IMR-90 (cell line): ENCODE data around the gene PHACTR2. TPM values are rescaled to one million over a fixed set of nuclear protein-coding genes. Genes with fewer than 3 reads are reported as not detected.
A peak's percentile ranks its signal among the peaks of the same experiment; 100 is the strongest.

Experiments
- ATAC-seq: fragments of 200-7000 bp; cut with Tn5 transposase; 2 replicates; pipeline ENCODE4 v1.9.1; 2020; ENCODE audit warnings: low read depth, mild to moderate bottlenecking, moderate library complexity
- BruUV-seq: library from RNA; stranded (reverse); fragments of 400-500 nt; replicated peaks from 2 replicates; lab custom pipeline; 2021; lab: Mats Ljungman, UMichigan
- CTCF ChIA-PET: fragments of 300-600 bp; formaldehyde crosslinking; extraction: SDS; loops from one replicate; lab custom pipeline; 2021; ENCODE audit warnings: antibody characterized with exemption; lab: Yijun Ruan, JAX
- POLR2A ChIA-PET: fragments of 300-600 bp; sonication (Branson Sonifier 250); formaldehyde crosslinking; loops from one replicate; lab custom pipeline; 2022; ENCODE audit warnings: antibody characterized with exemption; ENCODE audit not compliant: unreplicated experiment; lab: Charles Lee
- DNase-seq: peaks from one replicate; pipeline ENCODE4 v3.0.0; 2013
- H2AFZ ChIP-seq: replicated peaks from 2 replicates; pipeline ENCODE3; 2013; ENCODE audit warnings: low read length, mild to moderate bottlenecking; ENCODE audit not compliant: poor library complexity
- H2AK5ac ChIP-seq: 2 replicates; pipeline ENCODE4 v1.6.1; 2013; ENCODE audit warnings: low read depth, low read length, inconsistent platforms
- H2AK9ac ChIP-seq: replicated peaks from 2 replicates; pipeline ENCODE3; 2013; ENCODE audit warnings: mild to moderate bottlenecking, low read depth, low read length, moderate library complexity; ENCODE audit not compliant: poor library complexity
- H2BK120ac ChIP-seq: 2 replicates; pipeline ENCODE4 v1.6.1; 2013; ENCODE audit warnings: low read depth, low read length, inconsistent platforms
- H2BK15ac ChIP-seq: 3 replicates; pipeline ENCODE4 v1.6.1; 2013; ENCODE audit warnings: low read depth, low read length, inconsistent platforms
- H2BK20ac ChIP-seq: 2 replicates; pipeline ENCODE4 v1.6.1; 2013; ENCODE audit warnings: low read depth, mild to moderate bottlenecking, inconsistent platforms, low read length, moderate library complexity
- H2BK5ac ChIP-seq: 2 replicates; pipeline ENCODE4 v1.6.1; 2013; ENCODE audit warnings: mild to moderate bottlenecking, low read depth, low read length, inconsistent platforms; ENCODE audit not compliant: poor library complexity, severe bottlenecking
- H3K14ac ChIP-seq: replicated peaks from 2 replicates; pipeline ENCODE4 v1.6.1; 2013; ENCODE audit warnings: low read depth, low read length, inconsistent platforms
- H3K18ac ChIP-seq: 2 replicates; pipeline ENCODE4 v1.6.1; 2013; ENCODE audit warnings: low read depth, low read length, control low read depth
- H3K23ac ChIP-seq: 2 replicates; pipeline ENCODE4 v1.6.1; 2013; ENCODE audit warnings: low read depth, low read length, inconsistent platforms
- H3K27ac ChIP-seq: 2 replicates; pipeline ENCODE4 v1.5.1; 2013; ENCODE audit warnings: mild to moderate bottlenecking, control low read depth, low read length; ENCODE audit not compliant: insufficient read depth
- H3K27me3 ChIP-seq: 2 replicates; pipeline ENCODE4 v1.6.1; 2013; ENCODE audit warnings: low read length; ENCODE audit not compliant: control insufficient read depth, insufficient read depth
- H3K36me3 ChIP-seq: 2 replicates; pipeline ENCODE4 v1.6.1; 2013; ENCODE audit warnings: low read length, mixed read lengths; ENCODE audit not compliant: control insufficient read depth, insufficient read depth
- H3K4ac ChIP-seq: 2 replicates; pipeline ENCODE4 v1.6.1; 2013; ENCODE audit warnings: low read depth, low read length, inconsistent platforms
- H3K4me1 ChIP-seq: 2 replicates; pipeline ENCODE4 v1.6.1; 2013; ENCODE audit warnings: low read length, mixed read lengths; ENCODE audit not compliant: control insufficient read depth, insufficient read depth
- H3K4me2 ChIP-seq: 2 replicates; pipeline ENCODE4 v1.6.1; 2013; ENCODE audit warnings: low read depth, mild to moderate bottlenecking, control low read depth, low read length, moderate library complexity
- H3K4me3 ChIP-seq: 2 replicates; pipeline ENCODE4 v1.5.1; 2013; ENCODE audit warnings: low read depth, mild to moderate bottlenecking, control low read depth, low read length, moderate library complexity; ENCODE audit not compliant: insufficient read depth
- H3K56ac ChIP-seq: 2 replicates; pipeline ENCODE4 v1.6.1; 2013; ENCODE audit warnings: low read length, inconsistent platforms; ENCODE audit not compliant: insufficient read depth; ENCODE audit errors: extremely low read depth
- H3K79me1 ChIP-seq, 2 experiments: 2 replicates each; pipeline ENCODE4 v1.6.1; 2013; ENCODE audit warnings: low read length in 2 of 2, inconsistent platforms in 1 of 2, low read depth in 1 of 2
- H3K9ac ChIP-seq: 2 replicates; pipeline ENCODE4 v1.6.1; 2013; ENCODE audit warnings: low read depth, low read length, control low read depth
- H3K9me1 ChIP-seq: 2 replicates; pipeline ENCODE4 v1.6.1; 2013; ENCODE audit warnings: low read length, inconsistent platforms; ENCODE audit not compliant: insufficient read depth
- H3K9me3 ChIP-seq: 2 replicates; pipeline ENCODE4 v1.6.1; 2013; ENCODE audit warnings: low read length; ENCODE audit not compliant: control insufficient read depth, insufficient read depth
- H4K20me1 ChIP-seq: 2 replicates; pipeline ENCODE4 v1.6.1; 2013; ENCODE audit warnings: low read length, inconsistent platforms; ENCODE audit not compliant: insufficient read depth
- H4K5ac ChIP-seq: 2 replicates; pipeline ENCODE4 v1.6.1; 2013; ENCODE audit warnings: mild to moderate bottlenecking, low read depth, low read length, control low read depth
- H4K8ac ChIP-seq, 2 experiments: 2 replicates each; pipeline ENCODE4 v1.6.1; 2013; ENCODE audit warnings: low read depth in 2 of 2, low read length in 2 of 2, control low read depth in 1 of 2, inconsistent platforms in 1 of 2
- H4K91ac ChIP-seq: 2 replicates; pipeline ENCODE4 v1.6.1; 2013; ENCODE audit warnings: low read depth, low read length, inconsistent platforms; ENCODE audit not compliant: insufficient read depth
- CEBPB ChIP-seq: IDR thresholded peaks from 2 replicates; pipeline ENCODE4 v1.6.1; 2012; ENCODE audit warnings: low read depth, low read length, improper control_type of control experiment
- MAFK ChIP-seq: IDR thresholded peaks from 2 replicates; pipeline ENCODE4 v1.6.1; 2012; ENCODE audit warnings: low read depth, low read length, improper control_type of control experiment
- WGBS, 2 experiments: methylation state at CpG; one replicate each; pipeline versions ENCODE4 v1.1.5 to v1.1.7; 2013; ENCODE audit warnings: missing lambda C conversion rate in 2 of 2; ENCODE audit not compliant: insufficient read length in 1 of 2; ENCODE audit errors: extremely low coverage in 2 of 2; 5-methylcytosine and 5-hydroxymethylcytosine counted together
- dilution Hi-C: fragments of 300-500 bp; cut with HindIII; formaldehyde crosslinking; loops from one replicate; pipeline ENCODE4 v1.14.3; 2018; ENCODE audit warnings: low sequenced_read_pairs; ENCODE audit not compliant: unreplicated experiment
- in situ Hi-C: fragments of 300-500 bp; cut with MboI; formaldehyde crosslinking; loops from 3 replicates; pipeline ENCODE4 v1.14.3; 2019; ENCODE audit warnings: low sequenced_read_pairs, inconsistent platforms, mixed read lengths
- intact Hi-C: fragments of 100-400 bp; cut with micrococcal nuclease; formaldehyde crosslinking; loops from 2 replicates; pipeline ENCODE4 v1.10.0; 2022
- polyA plus RNA-seq, 3 experiments: library from polyadenylated mRNA; depleted of rRNA; stranded (reverse); fragments of >200 nt; gene quantifications; 2 replicates each; pipeline ENCODE4 v1.2.3, GENCODE V29; 2012; ENCODE audit warnings: low replicate concordance in 1 of 3
- total RNA-seq: library from RNA; depleted of rRNA; stranded (reverse); fragments of >200 nt; gene quantifications from 2 replicates; pipeline ENCODE4 v1.2.3, GENCODE V29; 2012

The PHACTR2 gene
- total and polyA plus RNA-seq, 2 of the 4 experiments (the other 2 are of a cell fraction): 14.5 to 74.2 TPM

- no peak overlapping the region for H2AFZ ChIP-seq
- H3K14ac ChIP-seq: no peak overlapping the region
- H3K23ac ChIP-seq: no peak overlapping the region
- WGBS, 2 experiments: no CpG with 5 or more reads among the region's 3 CpGs
- H3K4me3 ChIP-seq: no peak overlapping the region
- H3K56ac ChIP-seq: no peak overlapping the region
- CTCF ChIA-PET: no interaction called here
- no TSS peak for BruUV-seq
- dilution Hi-C loops: no loop called here
- H4K8ac ChIP-seq: no peak overlapping the region
- DNase-seq (no peak), ATAC-seq (no peak)
- no peak overlapping the region for H3K4me2 ChIP-seq
- H3K79me1 ChIP-seq: peaks cover 0 to 3% of the 10 kb centered on the region in 2 experiments; a peak in 1 of 4 replicates
- H3K4ac ChIP-seq: no peak overlapping the region
- no peaks in the 10 kb centered on the region for H3K27me3 ChIP-seq
- intact Hi-C loops: loop anchor here (2.0 kb wide), 1 partner anchor 14 kb away; no protein-coding TSS in a partner anchor
- no peak overlapping the region for H2BK5ac ChIP-seq
- no peaks in the 10 kb centered on the region for H4K20me1 ChIP-seq
- peaks cover 5% of the 10 kb centered on the region for H3K9me3 ChIP-seq
- no peak overlapping the region for H4K5ac ChIP-seq
- POLR2A ChIA-PET: no interaction called here
- no peak overlapping the region for H2AK9ac ChIP-seq
- no peak overlapping the region for H2AK5ac ChIP-seq
- no peaks in the 10 kb centered on the region for H3K4me1 ChIP-seq
- peaks cover 36% of the 10 kb centered on the region for H3K36me3 ChIP-seq
- in situ Hi-C loops: no loop called here
- H2BK15ac ChIP-seq: no peak overlapping the region
- no peak overlapping the region for H3K27ac ChIP-seq
- no peak overlapping the region for H2BK120ac ChIP-seq
- no peak overlapping the region for H3K18ac ChIP-seq
- no peak overlapping the region for H2BK20ac ChIP-seq
- no peaks in the 10 kb centered on the region; the same call in 1 of the 2 replicates for H3K9me1 ChIP-seq
- H4K91ac ChIP-seq: no peak overlapping the region
- no peak overlapping the region for H3K9ac ChIP-seq
- TF ChIP-seq CEBPB (no peak), MAFK (peak; percentile 96)
Measured at GRCh38 chr6:143783077-143783476, 105.3 kb downstream of the PHACTR2 start.
